AG04449 (cell line): ENCODE data around the gene STRIP2.

Source experiments
- CTCF ChIA-PET: fragments of 350-600 bp; formaldehyde crosslinking; extraction: SDS; loops from one replicate; lab custom pipeline; 2021; ENCODE audit warnings: antibody characterized with exemption; lab: Yijun Ruan, JAX
- POLR2A ChIA-PET: fragments of 400-600, 350-600 bp; formaldehyde crosslinking; extraction: SDS; loops from one replicate; lab custom pipeline; 2020; ENCODE audit warnings: antibody characterized with exemption, inconsistent platforms; lab: Yijun Ruan, JAX
- DNase-seq: peaks from one replicate; pipeline ENCODE4 v3.0.0-alpha.2; 2010; ENCODE audit warnings: low read depth, low spot score
- H3K4me3 ChIP-seq: 2 replicates; pipeline ENCODE4 v1.5.1; 2011; ENCODE audit warnings: low read depth, mild to moderate bottlenecking, control low read depth, low read length
- TF ChIP-seq, protein P1 (sequence below): IDR thresholded peaks from one replicate; pipeline ENCODE4 v1.5.1; 2011; ENCODE audit warnings: mild to moderate bottlenecking, moderate library complexity, low read length, control low read depth, inconsistent platforms; ENCODE audit not compliant: insufficient read depth; ENCODE audit errors: missing control alignments

STRIP2 gene

DNA sequence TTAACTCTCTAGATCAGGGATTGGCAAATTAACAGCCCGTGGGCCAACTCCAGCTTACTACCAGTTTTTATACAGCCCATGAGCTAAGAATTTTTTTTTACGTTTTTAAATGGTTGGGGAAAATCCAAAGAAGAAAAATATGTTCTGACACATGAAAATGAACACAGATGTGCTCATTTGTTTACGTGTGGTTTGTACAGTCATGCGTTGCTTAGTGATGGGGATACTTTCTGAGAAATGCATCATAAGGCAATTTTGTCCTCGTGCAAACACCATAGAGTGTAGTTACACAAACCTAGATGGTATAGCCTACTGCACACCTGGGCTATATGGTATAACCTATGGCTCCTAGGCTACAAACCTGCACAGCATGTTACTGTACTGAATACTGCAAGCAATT, 59.8 kb downstream of the STRIP2 start:
- DNase-seq, result peak; percentile 71
- TF ChIP-seq, protein P1, sequence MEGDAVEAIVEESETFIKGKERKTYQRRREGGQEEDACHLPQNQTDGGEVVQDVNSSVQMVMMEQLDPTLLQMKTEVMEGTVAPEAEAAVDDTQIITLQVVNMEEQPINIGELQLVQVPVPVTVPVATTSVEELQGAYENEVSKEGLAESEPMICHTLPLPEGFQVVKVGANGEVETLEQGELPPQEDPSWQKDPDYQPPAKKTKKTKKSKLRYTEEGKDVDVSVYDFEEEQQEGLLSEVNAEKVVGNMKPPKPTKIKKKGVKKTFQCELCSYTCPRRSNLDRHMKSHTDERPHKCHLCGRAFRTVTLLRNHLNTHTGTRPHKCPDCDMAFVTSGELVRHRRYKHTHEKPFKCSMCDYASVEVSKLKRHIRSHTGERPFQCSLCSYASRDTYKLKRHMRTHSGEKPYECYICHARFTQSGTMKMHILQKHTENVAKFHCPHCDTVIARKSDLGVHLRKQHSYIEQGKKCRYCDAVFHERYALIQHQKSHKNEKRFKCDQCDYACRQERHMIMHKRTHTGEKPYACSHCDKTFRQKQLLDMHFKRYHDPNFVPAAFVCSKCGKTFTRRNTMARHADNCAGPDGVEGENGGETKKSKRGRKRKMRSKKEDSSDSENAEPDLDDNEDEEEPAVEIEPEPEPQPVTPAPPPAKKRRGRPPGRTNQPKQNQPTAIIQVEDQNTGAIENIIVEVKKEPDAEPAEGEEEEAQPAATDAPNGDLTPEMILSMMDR, result no peak
- CTCF ChIA-PET, result interaction anchor here (0.5 to 1.3 kb wide), 2 partner anchors 115 to 275 kb away, joined by 3 to 4 read pairs; no protein-coding TSS in a partner anchor
- H3K4me3 ChIP-seq, result no peak overlapping the region
- POLR2A ChIA-PET, result no interaction called here

DNA sequence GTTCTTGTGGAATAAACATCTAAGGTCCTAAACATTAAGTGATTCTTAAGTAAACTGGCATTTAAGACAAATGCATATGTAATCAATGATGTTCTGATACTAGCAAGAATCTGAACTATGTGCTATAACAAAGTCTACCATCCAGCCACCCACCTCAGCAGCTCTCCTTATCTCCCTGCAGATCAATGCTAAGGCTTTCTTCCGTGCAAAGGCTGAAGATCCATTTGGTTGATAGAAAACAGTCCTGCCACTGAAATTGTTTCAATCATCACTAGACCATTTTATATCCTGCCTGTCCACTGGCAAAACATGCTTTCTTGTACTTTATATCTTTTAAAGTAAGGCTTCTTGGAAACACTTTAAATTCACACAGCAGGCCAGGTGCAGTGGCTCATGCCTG, 61.8 kb downstream of the STRIP2 start:
- H3K4me3 ChIP-seq, result no peak overlapping the region
- DNase-seq, result no peak
- TF ChIP-seq, protein P1, result no peak
- CTCF ChIA-PET, result interaction anchor here (0.9 kb wide), 1 partner anchor 128 kb away, joined by 4 read pairs; no protein-coding TSS in a partner anchor
- POLR2A ChIA-PET, result no interaction called here

DNA sequence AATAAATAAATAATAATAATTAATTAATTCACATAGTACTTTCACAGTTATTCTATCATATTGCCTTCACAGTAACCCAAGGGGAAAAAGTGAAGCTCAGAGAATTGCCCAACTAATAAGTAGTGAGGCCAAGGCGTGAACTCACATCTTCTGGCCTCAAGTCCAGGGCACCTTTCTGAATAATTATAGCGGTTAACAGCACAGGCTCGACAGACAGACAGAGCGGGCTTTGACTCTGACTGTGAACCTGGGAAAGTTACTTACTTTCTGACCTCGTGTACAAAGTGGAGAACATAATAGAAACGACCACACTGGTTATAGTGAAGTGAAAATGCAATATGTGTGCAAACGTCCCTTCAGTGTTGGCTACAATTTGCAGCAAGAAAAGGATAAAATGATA, 62.4 kb downstream of the STRIP2 start:
- ChIA-PET CTCF (interaction anchor here (0.9 kb wide), 1 partner anchor 129 kb away, joined by 4 read pairs; no protein-coding TSS in a partner anchor), POLR2A (no interaction called here)
- TF ChIP-seq, protein P1, result no peak
- no peak overlapping the region for H3K4me3 ChIP-seq
- DNase-seq, result no peak

DNA sequence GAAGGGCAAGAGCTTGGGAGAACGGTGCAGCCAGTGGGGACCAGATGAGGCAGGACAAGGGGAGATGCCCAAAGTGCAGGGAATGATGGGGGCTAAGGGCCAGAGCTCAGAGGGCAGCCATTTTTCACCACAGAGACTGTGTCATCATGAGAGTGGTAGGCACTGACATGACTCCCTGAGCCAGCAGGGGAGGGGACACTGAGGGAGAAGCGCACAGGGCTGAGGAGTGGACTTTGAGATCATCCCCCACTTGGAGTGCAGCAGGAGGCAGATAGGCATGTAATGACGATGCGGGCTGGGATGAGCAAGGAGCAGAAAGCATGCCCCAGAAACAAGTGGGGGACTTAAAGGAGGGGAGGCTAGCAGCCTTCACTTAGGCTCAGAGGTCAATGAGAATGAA, 62.9 kb downstream of the STRIP2 start:
- CTCF ChIA-PET, result no interaction called here
- POLR2A ChIA-PET, result no interaction called here
- TF ChIP-seq, protein P1, result no peak
- H3K4me3 ChIP-seq, result no peak overlapping the region
- DNase-seq, result no peak

DNA sequence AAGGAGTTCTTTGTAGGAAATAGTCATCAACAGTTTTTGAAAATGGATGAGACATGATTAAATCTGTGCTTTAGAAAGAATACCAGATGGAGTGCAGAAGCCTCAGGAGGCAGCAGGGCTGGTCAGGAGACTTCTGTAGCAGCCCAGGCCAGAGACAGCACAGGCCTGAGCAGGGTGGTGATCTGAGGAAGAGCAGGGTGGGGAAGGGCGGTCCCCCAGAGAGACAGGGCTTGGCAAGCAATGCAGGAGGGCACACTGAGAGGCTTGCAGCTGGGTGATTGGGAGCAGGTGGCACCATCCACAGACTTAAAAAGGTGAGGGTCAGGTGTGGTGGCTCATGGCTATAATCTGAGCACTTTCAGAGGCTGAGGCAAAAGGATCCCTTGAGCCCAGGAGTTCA, 63.8 kb downstream of the STRIP2 start:
- POLR2A ChIA-PET, result no interaction called here
- CTCF ChIA-PET, result interaction anchor here (0.6 to 1.2 kb wide), 2 partner anchors 8 to 132 kb away, joined by 3 read pairs; no protein-coding TSS in a partner anchor
- no peak for DNase-seq
- TF ChIP-seq, protein P1, result no peak
- no peak overlapping the region for H3K4me3 ChIP-seq

DNA sequence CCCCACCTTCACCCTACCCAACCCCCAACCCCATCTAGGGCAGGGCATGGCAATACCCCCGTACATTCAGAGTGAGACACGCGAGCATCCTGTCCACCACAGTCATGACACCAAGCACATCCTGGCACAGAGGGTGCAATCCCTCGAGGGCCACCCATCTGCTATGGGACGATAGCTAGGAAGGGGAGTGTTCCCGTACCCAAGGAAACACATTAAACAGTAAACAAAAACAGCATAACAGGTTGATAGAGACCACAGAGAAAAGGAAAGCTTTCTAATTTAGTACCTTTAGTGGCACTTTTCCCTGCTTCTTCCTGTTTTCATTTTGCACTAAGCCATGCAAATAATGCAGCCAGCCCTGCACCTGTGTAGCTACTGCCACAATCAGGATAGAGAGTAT, 65.8 kb downstream of the STRIP2 start:
- CTCF ChIA-PET, result no interaction called here
- no peak overlapping the region for H3K4me3 ChIP-seq
- POLR2A ChIA-PET, result no interaction called here
- DNase-seq, result no peak
- TF ChIP-seq, protein P1, result no peak
